ENCODE results near the gene RASA4. TPM values are rescaled to one million over a fixed set of nuclear protein-coding genes. Genes with fewer than 3 reads are reported as not detected.
"Not testable (repeated sequence)": the region's sequence is repeated elsewhere in the genome, so short reads cannot be mapped to it uniquely, and the experiment has no call there.

Gene RASA4
- total RNA-seq, 2 donors from 2014 or later = 10.9 to 44.0 TPM

DNA sequence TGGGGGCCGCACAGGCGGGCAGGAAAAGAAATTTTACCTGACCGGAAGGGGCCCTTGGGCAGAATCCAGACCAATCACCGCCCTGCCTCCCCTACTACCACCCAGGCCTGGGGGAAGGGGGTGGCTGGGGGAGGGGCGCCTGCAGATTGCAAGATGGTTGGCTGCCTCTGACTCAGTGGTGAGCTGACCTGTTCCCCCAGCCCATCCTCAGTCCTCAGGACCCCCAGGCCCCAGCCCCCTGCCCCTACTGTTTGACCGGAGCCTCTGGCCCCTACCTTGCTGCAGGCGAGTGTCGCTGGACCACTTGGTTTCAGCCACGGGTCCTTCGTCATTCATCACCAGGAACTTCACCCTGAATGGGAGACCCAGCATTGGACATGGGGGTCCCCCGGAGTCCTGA, 22.3 kb upstream of the RASA4 start:
- H3K4me3 ChIP-seq (ENCODE audit: low read length); H3K27ac Mint-ChIP-seq; H3K9ac ChIP-seq (ENCODE audit: extremely low read depth, low read length, poor library complexity, severe bottlenecking); H3K36me3 Mint-ChIP-seq (ENCODE audit: low read depth); H3K9me3 Mint-ChIP-seq; H3K27ac ChIP-seq (ENCODE audit: low read depth, low read length); H3K36me3 ChIP-seq (ENCODE audit: control insufficient read depth, insufficient read depth, low read length); H3K4me1 ChIP-seq (ENCODE audit: control insufficient read depth, insufficient read depth, low read length); H3K27me3 Mint-ChIP-seq (ENCODE audit: insufficient read depth); H3K9me3 ChIP-seq (ENCODE audit: control insufficient read depth, low read length); H3K4me3 Mint-ChIP-seq; H3K4me1 Mint-ChIP-seq; H3K27me3 ChIP-seq (ENCODE audit: control insufficient read depth, insufficient read depth, low read length, poor library complexity, severe bottlenecking): not testable (repeated sequence)
- 93% methylated on average over 5 of the region's 11 CpGs; no CpG with 5 or more reads in 1 of the 2 experiments for WGBS, 2 experiments (ENCODE audit: insufficient coverage in 1 of 2, insufficient read length in 1 of 2)
- DNase-seq = peak; percentile 50

DNA sequence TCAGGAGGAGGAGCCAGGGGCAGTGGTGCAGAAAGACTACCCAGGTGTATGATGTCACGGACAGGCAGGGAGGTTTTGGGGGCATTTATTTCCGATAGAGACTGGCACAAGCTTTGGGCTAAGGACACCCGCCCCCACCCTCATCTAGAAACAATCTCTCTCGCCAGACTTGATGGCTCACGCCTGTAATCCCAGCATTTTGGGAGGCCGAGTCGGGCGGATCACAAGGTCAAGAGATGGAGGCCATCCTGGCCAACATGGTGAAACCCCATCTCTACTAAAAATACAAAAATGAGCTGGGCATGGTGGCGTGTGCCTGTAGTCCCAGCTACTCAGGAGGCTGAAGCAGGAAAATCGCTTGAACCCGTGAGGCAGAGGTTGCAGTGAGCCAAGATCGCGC, 20.4 kb upstream of the RASA4 start:
- WGBS, 2 experiments (ENCODE audit: insufficient coverage in 1 of 2, insufficient read length in 1 of 2) = 93% methylated on average over 8 of the region's 13 CpGs; no CpG with 5 or more reads in 1 of the 2 experiments
- H3K9ac ChIP-seq (ENCODE audit: extremely low read depth, low read length, poor library complexity, severe bottlenecking); H3K4me1 Mint-ChIP-seq: not testable (repeated sequence)

DNA sequence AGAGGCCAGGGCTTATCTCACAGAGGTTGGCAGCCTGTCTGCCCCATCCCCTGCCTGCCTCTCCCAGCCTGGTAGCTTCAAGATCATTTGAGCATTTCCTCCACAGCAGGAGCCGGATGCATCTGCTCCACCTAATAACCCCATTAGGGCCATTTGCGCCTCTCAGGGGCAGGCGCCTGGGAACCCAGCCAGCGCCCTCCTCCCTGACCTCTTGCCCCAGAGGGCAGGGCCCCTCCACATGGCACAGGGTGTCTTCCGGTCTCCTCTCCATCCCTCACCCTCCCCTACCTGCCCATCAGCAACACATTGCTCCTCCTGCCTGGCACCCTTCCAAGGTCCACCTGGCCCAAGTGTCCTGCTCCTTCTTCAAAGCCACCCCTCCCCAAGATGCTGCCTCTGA, 18.8 kb upstream of the RASA4 start:
- H3K4me1 ChIP-seq (ENCODE audit: control insufficient read depth, insufficient read depth, low read length); H3K27ac Mint-ChIP-seq; H3K9ac ChIP-seq (ENCODE audit: extremely low read depth, low read length, poor library complexity, severe bottlenecking); H3K9me3 ChIP-seq (ENCODE audit: control insufficient read depth, low read length); H3K36me3 ChIP-seq (ENCODE audit: control insufficient read depth, insufficient read depth, low read length); H3K36me3 Mint-ChIP-seq (ENCODE audit: low read depth); H3K27me3 ChIP-seq (ENCODE audit: control insufficient read depth, insufficient read depth, low read length, poor library complexity, severe bottlenecking); H3K9me3 Mint-ChIP-seq; H3K27ac ChIP-seq (ENCODE audit: low read depth, low read length); H3K4me3 Mint-ChIP-seq; H3K4me1 Mint-ChIP-seq; H3K27me3 Mint-ChIP-seq (ENCODE audit: insufficient read depth); DNase-seq; H3K4me3 ChIP-seq (ENCODE audit: low read length): not testable (repeated sequence)
- WGBS, 2 experiments (ENCODE audit: insufficient coverage in 1 of 2, insufficient read length in 1 of 2) = no CpG with 5 or more reads among the region's 5 CpGs

More for the DNA sequence above, 20.4 kb upstream of the RASA4 start:
- not testable (repeated sequence) for H3K9me3 Mint-ChIP-seq; H3K4me3 ChIP-seq (ENCODE audit: low read length); H3K27me3 ChIP-seq (ENCODE audit: control insufficient read depth, insufficient read depth, low read length, poor library complexity, severe bottlenecking); H3K4me3 Mint-ChIP-seq; H3K9me3 ChIP-seq (ENCODE audit: control insufficient read depth, low read length); H3K27ac Mint-ChIP-seq; H3K36me3 Mint-ChIP-seq (ENCODE audit: low read depth); H3K36me3 ChIP-seq (ENCODE audit: control insufficient read depth, insufficient read depth, low read length); H3K4me1 ChIP-seq (ENCODE audit: control insufficient read depth, insufficient read depth, low read length); H3K27me3 Mint-ChIP-seq (ENCODE audit: insufficient read depth); H3K27ac ChIP-seq (ENCODE audit: low read depth, low read length); DNase-seq

DNA sequence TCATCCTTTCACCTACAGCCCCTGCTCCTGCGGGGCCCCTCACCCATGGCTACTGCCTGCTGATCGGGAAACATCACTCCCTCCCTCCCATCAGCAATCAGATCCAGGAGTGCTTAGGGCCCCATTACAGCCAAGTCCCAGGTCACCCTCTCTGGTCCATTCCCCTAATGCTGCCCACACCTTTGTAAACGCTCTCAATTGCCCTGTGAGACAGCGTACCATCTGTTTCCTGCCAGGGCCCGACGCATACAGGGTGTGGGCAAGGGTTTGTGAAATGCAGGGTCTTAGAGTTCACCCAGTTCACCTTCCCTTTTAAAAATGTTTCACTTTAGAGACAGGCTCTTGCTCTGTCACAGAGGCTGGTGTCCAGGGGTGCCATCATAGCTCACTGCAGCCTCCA, 17.7 kb upstream of the RASA4 start:
- H3K27me3 Mint-ChIP-seq (ENCODE audit: insufficient read depth); H3K4me1 Mint-ChIP-seq; H3K27ac ChIP-seq (ENCODE audit: low read depth, low read length); H3K36me3 Mint-ChIP-seq (ENCODE audit: low read depth); H3K4me1 ChIP-seq (ENCODE audit: control insufficient read depth, insufficient read depth, low read length); H3K4me3 Mint-ChIP-seq; H3K9me3 Mint-ChIP-seq; DNase-seq; H3K27ac Mint-ChIP-seq; H3K9me3 ChIP-seq (ENCODE audit: control insufficient read depth, low read length); H3K36me3 ChIP-seq (ENCODE audit: control insufficient read depth, insufficient read depth, low read length); H3K27me3 ChIP-seq (ENCODE audit: control insufficient read depth, insufficient read depth, low read length, poor library complexity, severe bottlenecking); H3K9ac ChIP-seq (ENCODE audit: extremely low read depth, low read length, poor library complexity, severe bottlenecking); H3K4me3 ChIP-seq (ENCODE audit: low read length): not testable (repeated sequence)
- 92% methylated on average over 2 of the region's 6 CpGs; no CpG with 5 or more reads in 1 of the 2 experiments for WGBS, 2 experiments (ENCODE audit: insufficient coverage in 1 of 2, insufficient read length in 1 of 2)

DNA sequence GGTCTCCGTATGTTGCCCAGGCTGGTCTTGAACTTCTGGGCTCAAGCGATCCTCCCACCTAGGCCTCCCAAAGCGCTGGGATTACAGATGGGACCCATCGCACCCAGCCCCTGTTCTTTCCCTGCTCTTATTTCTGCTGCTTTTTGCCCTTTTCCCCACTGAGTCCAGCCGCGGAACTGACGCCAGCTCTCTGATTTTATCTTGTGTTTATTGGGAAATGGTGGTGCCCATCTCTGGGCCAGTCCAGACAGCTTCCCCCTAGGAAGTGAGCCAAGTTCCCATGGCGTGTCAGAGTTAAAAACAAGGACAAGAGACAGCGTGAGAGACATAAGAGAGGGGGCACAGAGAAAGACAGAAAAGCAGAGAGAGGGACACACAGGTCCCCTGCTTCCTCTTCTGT, 14.1 kb upstream of the RASA4 start:
- H3K4me3 ChIP-seq (ENCODE audit: low read length); H3K27ac Mint-ChIP-seq; H3K27me3 ChIP-seq (ENCODE audit: control insufficient read depth, insufficient read depth, low read length, poor library complexity, severe bottlenecking); H3K9me3 ChIP-seq (ENCODE audit: control insufficient read depth, low read length); H3K9ac ChIP-seq (ENCODE audit: extremely low read depth, low read length, poor library complexity, severe bottlenecking); H3K36me3 ChIP-seq (ENCODE audit: control insufficient read depth, insufficient read depth, low read length); H3K27me3 Mint-ChIP-seq (ENCODE audit: insufficient read depth); DNase-seq; H3K27ac ChIP-seq (ENCODE audit: low read depth, low read length); H3K4me3 Mint-ChIP-seq; H3K36me3 Mint-ChIP-seq (ENCODE audit: low read depth); H3K9me3 Mint-ChIP-seq; H3K4me1 ChIP-seq (ENCODE audit: control insufficient read depth, insufficient read depth, low read length); H3K4me1 Mint-ChIP-seq: not testable (repeated sequence)
- WGBS, 2 experiments (ENCODE audit: insufficient coverage in 1 of 2, insufficient read length in 1 of 2) = 80% methylated on average over 1 of the region's 9 CpGs; no CpG with 5 or more reads in 1 of the 2 experiments

DNA sequence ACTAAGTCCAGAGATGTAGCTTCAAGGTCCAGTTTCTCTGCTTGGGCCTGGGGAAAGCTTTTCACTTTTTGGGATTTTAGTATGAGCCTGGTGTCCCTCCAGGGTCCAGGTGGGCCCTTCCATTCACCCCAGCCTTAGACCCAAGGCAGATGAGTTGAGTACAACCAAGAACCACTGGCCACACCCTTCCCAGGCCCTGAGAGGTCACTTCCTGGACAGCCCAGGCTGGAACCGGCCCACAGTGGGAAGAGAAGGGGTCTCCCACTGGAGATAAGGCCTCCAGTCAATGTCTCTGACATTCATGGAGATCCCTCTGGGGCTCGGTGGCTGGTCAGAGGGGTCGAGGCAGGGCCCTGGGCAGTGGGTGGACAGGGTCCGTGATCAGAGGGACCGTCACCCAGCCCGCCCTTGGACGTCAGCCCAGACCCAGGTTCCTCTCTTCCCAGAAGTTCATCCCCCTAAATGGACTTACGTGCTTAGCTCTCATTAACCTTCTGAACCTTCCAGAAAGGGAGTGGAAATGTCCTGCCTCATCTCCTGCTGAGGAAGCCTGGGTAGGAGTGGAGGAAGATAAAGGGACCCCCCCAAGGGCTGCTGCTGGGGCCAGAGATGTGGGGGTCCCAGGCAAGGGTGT, 10.8 kb upstream of the RASA4 start:
- not testable (repeated sequence) for H3K4me3 Mint-ChIP-seq; H3K27ac Mint-ChIP-seq; H3K4me1 ChIP-seq (ENCODE audit: control insufficient read depth, insufficient read depth, low read length); H3K36me3 Mint-ChIP-seq (ENCODE audit: low read depth); H3K9me3 ChIP-seq (ENCODE audit: control insufficient read depth, low read length); H3K27me3 Mint-ChIP-seq (ENCODE audit: insufficient read depth); DNase-seq; H3K4me3 ChIP-seq (ENCODE audit: low read length); H3K27me3 ChIP-seq (ENCODE audit: control insufficient read depth, insufficient read depth, low read length, poor library complexity, severe bottlenecking); H3K4me1 Mint-ChIP-seq; H3K9ac ChIP-seq (ENCODE audit: extremely low read depth, low read length, poor library complexity, severe bottlenecking); H3K27ac ChIP-seq (ENCODE audit: low read depth, low read length); H3K36me3 ChIP-seq (ENCODE audit: control insufficient read depth, insufficient read depth, low read length); H3K9me3 Mint-ChIP-seq
- no CpG with 5 or more reads among the region's 8 CpGs for WGBS, 2 experiments (ENCODE audit: insufficient coverage in 1 of 2, insufficient read length in 1 of 2)

DNA sequence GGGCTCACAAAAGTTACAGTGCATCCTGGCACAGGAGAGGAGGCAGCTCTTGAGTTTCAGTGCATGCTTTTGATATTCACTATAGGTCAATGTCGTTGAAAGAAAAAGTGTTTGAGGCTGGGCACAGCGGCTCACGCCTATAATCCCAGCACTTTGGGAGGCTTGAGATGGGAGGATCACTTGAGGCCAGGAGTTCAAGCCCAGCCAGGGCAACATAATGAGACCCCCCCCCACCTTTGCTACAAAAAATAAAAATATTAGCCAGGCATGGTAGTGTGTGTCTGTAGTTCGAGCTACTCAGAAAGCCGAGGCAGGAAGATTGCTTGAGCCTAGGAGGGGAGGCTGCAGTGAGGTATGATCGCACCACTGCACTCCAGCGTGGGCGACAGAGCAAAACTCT, 1.6 kb upstream of the RASA4 start:
- H3K9me3 Mint-ChIP-seq; H3K27ac Mint-ChIP-seq; H3K9ac ChIP-seq (ENCODE audit: extremely low read depth, low read length, poor library complexity, severe bottlenecking); H3K36me3 ChIP-seq (ENCODE audit: control insufficient read depth, insufficient read depth, low read length); H3K27me3 Mint-ChIP-seq (ENCODE audit: insufficient read depth); H3K36me3 Mint-ChIP-seq (ENCODE audit: low read depth); H3K9me3 ChIP-seq (ENCODE audit: control insufficient read depth, low read length); H3K27me3 ChIP-seq (ENCODE audit: control insufficient read depth, insufficient read depth, low read length, poor library complexity, severe bottlenecking); H3K27ac ChIP-seq (ENCODE audit: low read depth, low read length); H3K4me1 ChIP-seq (ENCODE audit: control insufficient read depth, insufficient read depth, low read length); H3K4me1 Mint-ChIP-seq; H3K4me3 ChIP-seq (ENCODE audit: low read length); H3K4me3 Mint-ChIP-seq: not testable (repeated sequence)
- peak; percentile 6 for DNase-seq
- 83 to 93% methylated on average over 3 of the region's 8 CpGs for WGBS, 2 experiments (ENCODE audit: insufficient coverage in 1 of 2, insufficient read length in 1 of 2)

Data from endodermal cell (in vitro differentiated cells).